Hematopoietic multipotent progenitor cell (in vitro differentiated cells): ENCODE measurements around the gene OASL. TPM values are rescaled to one million over a fixed set of nuclear protein-coding genes. Genes with fewer than 3 reads are reported as not detected.

ENCODE experiments used
- DNase-seq, 3 donors: peaks; one replicate each; pipeline ENCODE4 v3.0.0-alpha.2; 2011 to 2015; ENCODE audit warnings: low read depth in 2 of 3, low spot score in 2 of 3
- total RNA-seq: library from RNA; depleted of rRNA; stranded (reverse); fragments of >200 nt; gene quantifications from one replicate; pipeline ENCODE4 v1.2.3, GENCODE V29; 2012

OASL gene
- total RNA-seq, 1 donor, result 4.6 TPM

GRCh38 chr12:121015825-121016766 is 22.9 kb downstream of the OASL start, which contains the start of gene C12orf43:
Gene C12orf43 (minus strand): TSS chr12:121016487. CDS start chr12:121016474, 13 bp downstream.
- DNase-seq, result peak; percentile 67 to 95 (median 91)

GRCh38 chr12:121013715-121014114 is 25.3 kb downstream of the OASL start:
- peak in 1 of 3 donors; percentile 11 for DNase-seq

GRCh38 chr12:121011820-121012219 is 27.2 kb downstream of the OASL start:
- no peak for DNase-seq

- no peak for DNase-seq
Measured at GRCh38 chr12:121010860-121011259, 28.2 kb downstream of the OASL start.

- DNase-seq, result peak in 1 of 3 donors; percentile 28
Measured at GRCh38 chr12:121009741-121010140, 29.3 kb downstream of the OASL start.

- DNase-seq, result no peak
Measured at GRCh38 chr12:121008347-121009098, 30.5 kb downstream of the OASL start.

DNA sequence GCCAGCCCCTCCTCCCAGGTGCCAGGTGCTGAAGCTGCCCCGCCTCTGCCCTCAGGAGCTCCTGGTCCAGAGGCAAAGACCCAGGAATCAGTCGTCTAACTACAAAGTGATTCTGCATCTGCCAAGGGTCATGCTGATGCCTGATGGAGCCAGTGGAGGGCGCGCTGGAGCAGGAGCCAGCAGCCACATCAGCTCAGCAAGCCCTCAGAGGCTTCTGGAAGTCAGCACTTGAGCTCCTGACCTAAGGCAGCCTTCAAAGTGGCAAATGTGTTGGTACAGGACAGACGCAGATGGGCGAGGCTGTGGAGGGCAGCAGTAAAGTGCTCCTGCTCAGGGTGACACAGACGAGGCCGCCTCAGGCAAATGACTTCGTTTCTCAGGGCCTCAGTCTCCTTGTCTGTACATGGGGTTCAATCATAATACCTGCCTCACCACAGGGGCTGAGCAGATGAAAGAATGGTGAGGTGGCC is 33.7 kb downstream of the OASL start:
- DNase-seq, result peak in 2 of 3 donors; percentile 21 to 55

- DNase-seq, result no peak
Measured at GRCh38 chr12:121004253-121004815, 34.7 kb downstream of the OASL start.

- peak in 2 of 3 donors; percentile 13 to 38 for DNase-seq
Measured at GRCh38 chr12:121003650-121004049, 35.4 kb downstream of the OASL start.

DNA sequence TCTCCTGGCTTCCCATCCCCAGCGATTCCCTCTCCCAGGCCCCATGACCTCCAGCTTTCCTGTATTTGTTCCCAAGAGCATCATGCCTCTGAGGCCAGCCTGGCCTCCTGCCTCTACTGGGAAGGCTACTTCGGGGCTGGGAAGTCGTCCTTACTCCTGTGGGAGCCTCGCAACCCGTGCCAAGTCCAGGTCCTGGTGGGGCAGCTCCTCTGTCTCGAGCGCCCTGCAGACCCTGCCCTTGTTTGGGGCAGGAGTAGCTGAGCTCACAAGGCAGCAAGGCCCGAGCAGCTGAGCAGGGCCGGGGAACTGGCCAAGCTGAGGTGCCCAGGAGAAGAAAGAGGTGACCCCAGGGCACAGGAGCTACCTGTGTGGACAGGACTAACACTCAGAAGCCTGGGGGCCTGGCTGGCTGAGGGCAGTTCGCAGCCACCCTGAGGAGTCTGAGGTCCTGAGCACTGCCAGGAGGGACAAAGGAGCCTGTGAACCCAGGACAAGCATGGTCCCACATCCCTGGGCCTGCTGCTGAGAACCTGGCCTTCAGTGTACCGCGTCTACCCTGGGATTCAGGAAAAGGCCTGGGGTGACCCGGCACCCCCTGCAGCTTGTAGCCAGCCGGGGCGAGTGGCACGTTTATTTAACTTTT is 37.1 kb downstream of the OASL start:
- no peak for DNase-seq

DNA sequence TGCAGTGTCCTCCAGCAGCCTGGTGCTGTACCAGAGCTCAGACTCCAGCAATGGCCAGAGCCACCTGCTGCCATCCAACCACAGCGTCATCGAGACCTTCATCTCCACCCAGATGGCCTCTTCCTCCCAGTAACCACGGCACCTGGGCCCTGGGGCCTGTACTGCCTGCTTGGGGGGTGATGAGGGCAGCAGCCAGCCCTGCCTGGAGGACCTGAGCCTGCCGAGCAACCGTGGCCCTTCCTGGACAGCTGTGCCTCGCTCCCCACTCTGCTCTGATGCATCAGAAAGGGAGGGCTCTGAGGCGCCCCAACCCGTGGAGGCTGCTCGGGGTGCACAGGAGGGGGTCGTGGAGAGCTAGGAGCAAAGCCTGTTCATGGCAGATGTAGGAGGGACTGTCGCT is 38.0 kb downstream of the OASL start:
- no peak for DNase-seq

- DNase-seq, result no peak
Measured at GRCh38 chr12:121000530-121000929, 38.5 kb downstream of the OASL start.

DNA sequence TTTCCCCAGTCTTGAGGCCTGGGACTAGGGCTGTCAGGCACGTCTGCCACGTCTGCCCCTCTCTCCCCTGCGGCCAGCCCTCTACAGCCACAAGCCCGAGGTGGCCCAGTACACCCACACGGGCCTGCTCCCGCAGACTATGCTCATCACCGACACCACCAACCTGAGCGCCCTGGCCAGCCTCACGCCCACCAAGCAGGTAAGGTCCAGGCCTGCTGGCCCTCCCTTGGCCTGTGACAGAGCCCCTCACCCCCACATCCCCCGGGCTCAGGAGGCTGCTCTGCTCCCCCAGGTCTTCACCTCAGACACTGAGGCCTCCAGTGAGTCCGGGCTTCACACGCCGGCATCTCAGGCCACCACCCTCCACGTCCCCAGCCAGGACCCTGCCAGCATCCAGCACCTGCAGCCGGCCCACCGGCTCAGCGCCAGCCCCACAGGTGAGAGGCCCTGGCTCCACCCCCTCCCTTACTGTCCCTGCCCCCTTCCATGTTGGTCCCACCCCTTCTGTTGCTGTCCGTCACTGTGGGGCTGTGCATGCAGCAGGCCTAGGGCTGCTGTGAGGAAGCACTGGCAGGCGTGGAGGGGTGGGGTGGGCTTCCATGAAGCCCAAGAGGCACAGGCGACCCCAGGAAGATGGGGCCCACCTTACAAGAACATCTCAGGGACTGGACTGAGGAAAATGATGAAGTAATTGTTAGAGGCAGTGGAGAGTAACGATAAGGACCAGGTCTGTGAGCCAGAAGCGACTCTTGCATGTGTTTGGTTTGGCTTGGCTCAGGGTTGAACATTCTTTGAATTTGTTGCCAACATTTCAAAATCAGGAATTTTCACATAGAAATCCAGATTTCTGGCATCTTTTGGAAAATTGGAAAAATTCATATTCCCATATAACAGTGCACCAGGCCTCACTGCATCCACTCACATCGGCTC is 39.6 kb downstream of the OASL start:
- DNase-seq, result no peak

GRCh38 chr12:120998435-120998834 is 40.6 kb downstream of the OASL start:
- DNase-seq, result no peak

GRCh38 chr12:120997448-120997847 is 41.6 kb downstream of the OASL start:
- DNase-seq, result no peak

DNA sequence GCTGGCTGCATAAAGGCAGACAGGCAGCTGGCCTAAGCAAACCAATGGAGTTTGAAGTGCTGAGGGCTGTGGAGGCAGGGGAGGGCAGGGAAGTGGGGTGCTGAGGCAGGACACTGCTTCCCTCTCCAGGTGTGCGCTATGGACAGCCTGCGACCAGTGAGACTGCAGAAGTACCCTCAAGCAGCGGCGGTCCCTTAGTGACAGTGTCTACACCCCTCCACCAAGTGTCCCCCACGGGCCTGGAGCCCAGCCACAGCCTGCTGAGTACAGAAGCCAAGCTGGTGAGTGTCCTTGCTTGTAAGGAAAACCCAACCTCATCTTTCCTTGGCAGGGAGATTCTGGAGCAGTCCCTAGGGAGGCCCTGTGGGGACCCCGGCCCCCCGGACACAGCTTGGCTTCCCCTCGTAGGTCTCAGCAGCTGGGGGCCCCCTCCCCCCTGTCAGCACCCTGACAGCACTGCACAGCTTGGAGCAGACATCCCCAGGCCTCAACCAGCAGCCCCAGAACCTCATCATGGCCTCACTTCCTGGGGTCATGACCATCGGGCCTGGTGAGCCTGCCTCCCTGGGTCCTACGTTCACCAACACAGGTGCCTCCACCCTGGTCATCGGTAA is 42.8 kb downstream of the OASL start:
- no peak for DNase-seq

- no peak for DNase-seq
Measured at GRCh38 chr12:120994589-120995337, 44.3 kb downstream of the OASL start.

DNA sequence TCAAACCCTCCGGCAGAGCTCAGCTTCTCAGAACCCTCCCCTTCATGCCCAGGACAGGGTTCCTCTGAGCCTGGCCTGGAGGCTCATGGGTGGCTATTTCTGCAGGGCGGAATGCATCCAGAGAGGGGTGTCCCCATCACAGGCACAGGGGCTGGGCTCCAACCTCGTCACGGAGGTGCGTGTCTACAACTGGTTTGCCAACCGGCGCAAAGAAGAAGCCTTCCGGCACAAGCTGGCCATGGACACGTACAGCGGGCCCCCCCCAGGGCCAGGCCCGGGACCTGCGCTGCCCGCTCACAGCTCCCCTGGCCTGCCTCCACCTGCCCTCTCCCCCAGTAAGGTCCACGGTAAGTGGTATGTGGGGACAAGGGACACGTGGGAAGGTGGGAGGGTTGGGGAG is 45.0 kb downstream of the OASL start:
- DNase-seq, result no peak
